Tracheal epithelial cell (primary cell): Measurements from ENCODE around the gene PFN4. TPM values are rescaled to one million over a fixed set of nuclear protein-coding genes. Genes with fewer than 3 reads are reported as not detected.

Experiments used
- total RNA-seq: library from RNA; depleted of rRNA; stranded (reverse); fragments of >200 nt; gene quantifications from 2 replicates; pipeline ENCODE4 v1.2.1, GENCODE V29; 2014

The PFN4 gene
- 0.21 and 0.48 TPM in 2 replicates for total RNA-seq

GRCh38 chr2:24123195-24123921, at the start of gene PFN4, which contains the start of gene FAM228B:
PFN4 (minus strand) TSS chr2:24123334; CDS start chr2:24122535, 799 bp downstream.
FAM228B (plus strand) TSS chr2:24123469; CDS start chr2:24124362, 893 bp downstream.

DNA sequence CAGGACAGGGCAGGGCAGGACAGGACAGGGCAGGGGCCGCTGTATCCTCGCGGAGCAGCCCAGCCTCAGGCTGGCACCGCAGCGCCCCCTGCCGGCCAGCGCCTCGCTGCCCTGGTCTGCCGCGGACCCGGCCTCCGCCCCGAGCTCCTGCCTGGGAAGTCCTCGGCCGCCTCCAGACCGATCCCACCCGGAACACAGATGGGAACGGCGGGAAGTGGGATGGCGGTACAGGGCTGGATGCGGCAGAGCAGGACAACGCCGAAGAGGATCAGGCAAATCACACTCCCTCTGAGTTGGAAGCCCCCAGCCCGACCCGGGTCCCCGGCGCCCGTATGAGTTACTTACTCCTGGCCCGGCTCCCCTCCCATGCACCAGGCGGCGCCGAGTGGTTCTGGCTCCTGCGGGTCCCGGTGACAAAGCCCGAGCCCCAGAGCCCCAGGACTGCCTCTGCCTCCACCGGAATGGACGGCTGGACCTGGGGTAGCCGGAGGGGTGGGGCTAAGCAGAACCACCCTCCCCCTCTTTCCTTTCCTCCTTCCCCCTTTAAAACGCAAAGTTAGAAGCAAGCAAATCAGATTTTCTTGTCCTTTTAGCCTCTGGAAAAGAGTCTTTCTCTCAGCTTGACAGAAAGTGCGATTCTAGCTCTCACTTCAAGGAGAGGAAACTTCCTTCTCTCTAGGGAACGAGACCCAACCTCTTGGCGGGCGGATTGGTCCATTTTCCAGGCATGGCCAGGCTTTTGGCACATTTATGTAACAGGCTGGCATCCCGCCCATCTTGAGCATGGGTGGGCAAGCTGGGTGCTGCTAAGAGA, 38.5 kb downstream of the PFN4 start, which contains the start of gene TP53I3:
Gene TP53I3 (minus strand): TSS at position 449 of the 814 bp plus-strand sequence. CDS start 508 bp downstream, outside the sequence.

DNA sequence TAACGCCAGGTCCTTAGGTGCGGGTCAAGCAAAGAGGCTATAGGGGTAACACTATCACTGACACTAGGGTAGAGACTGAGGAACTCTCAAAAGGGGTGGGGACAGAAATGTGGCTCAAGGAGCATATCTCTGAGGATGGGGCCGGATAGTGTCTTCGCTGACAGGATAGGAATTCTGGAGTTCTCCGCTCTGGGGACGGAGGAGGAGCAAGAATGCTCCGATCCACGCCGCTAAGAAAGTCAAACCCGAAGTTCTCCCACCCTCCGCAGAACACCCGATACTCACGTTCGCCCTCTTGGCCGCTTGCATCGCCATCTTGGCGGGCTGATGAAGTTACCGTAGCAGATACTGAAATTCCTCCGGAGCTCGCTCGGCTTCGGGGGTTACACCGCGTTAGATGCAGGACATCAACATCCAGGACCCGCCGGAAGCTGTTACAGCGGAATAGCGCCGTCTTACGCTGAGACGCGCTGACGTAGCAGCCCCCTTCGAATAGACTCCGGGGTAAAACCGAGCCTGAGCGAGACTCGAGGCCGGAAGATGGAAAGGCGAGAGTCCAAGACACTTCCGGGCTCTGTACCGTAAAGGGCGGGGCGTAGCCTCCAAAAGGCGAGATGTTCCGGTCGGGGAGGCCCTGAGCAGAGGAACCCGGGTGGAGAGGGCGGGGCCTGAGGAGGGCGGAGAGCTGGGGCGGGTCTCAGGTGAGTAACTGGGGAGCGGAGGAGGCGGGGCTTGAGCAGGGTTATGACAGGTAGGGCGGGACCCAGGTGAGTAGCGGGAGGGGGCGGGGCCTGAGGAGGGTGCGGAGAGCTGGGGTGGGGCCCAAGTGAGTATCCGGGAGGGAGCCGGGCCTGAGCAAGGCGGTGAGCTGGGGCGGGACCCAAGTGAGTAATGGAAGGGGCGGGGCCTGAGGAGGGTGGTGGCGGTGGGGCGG, 47.0 kb downstream of the PFN4 start, which contains the start of gene SF3B6:
Gene SF3B6 (minus strand): TSS at position 412 of the 934 bp plus-strand sequence. CDS start 97 bp downstream, at position 315.

Other genes starting within 250 kb of the PFN4 start
- 7.5 and 9.4 TPM in 2 replicates for gene ATAD2B, start 196.2 kb downstream of the PFN4 start, total RNA-seq
- gene UBXN2A, start 182.9 kb downstream of the PFN4 start, total RNA-seq, result 13.0 and 13.5 TPM in 2 replicates
- gene MFSD2B, start 113.2 kb downstream of the PFN4 start, total RNA-seq, result 0.24 TPM in 1 of 2 replicates, not detected in the other
- 5.1 and 5.5 TPM in 2 replicates for gene WDCP, start 75.9 kb downstream of the PFN4 start, total RNA-seq
- 13.7 and 15.1 TPM in 2 replicates for gene FKBP1B, start 73.6 kb downstream of the PFN4 start, total RNA-seq
- 166 and 212 TPM in 2 replicates for gene SF3B6, start 47.0 kb downstream of the PFN4 start, total RNA-seq
- 20.2 and 49.6 TPM in 2 replicates for gene TP53I3, start 38.5 kb downstream of the PFN4 start, total RNA-seq
- 6.8 and 10.1 TPM in 2 replicates for gene FAM228B, start 135 bp upstream of the PFN4 start, total RNA-seq
- gene FAM228A, start 51.7 kb upstream of the PFN4 start, total RNA-seq, result 0.43 TPM in 1 of 2 replicates, not detected in the other
- 24.5 and 35.2 TPM in 2 replicates for gene ITSN2, start 237.2 kb upstream of the PFN4 start, total RNA-seq